ENCODE data around the gene GTF3C1.

GTF3C1 gene

DNA sequence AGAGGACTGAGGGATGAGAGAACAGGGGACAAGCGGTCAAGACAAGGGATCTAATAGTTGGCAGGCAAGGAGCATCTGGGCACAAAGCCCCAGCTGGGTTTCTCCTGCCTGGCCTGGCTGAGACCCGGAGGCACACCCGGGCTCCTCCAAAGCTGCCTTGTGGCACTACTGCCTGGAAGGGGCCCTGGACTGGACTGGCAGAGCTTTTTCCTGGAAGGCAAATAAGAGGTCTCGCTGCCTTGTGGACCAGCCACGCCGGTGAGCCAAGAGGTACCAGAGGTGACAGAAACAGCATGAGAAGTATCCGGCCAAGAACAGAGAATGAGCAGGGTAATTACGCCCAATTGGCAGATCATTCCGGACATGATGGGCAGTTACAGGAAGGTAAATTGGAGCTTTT lies 64.6 kb downstream of the GTF3C1 start:
- Histone ChIP-seq H3K4me3 (ENCODE audit: low read length) (no peak overlapping the region), H3K9ac (ENCODE audit: low read length) (no peak overlapping the region), H3K4me2 (ENCODE audit: low read depth, low read length) (no peak overlapping the region), H3K36me3 (replicated peaks; ENCODE audit: insufficient read depth, low read length) (peaks cover 3% of the 10 kb centered on the region; the same call in 1 of the 2 replicates), H2AFZ (ENCODE audit: low read length) (no peak overlapping the region), H3F3A (ENCODE audit: insufficient read depth, low read length) (no peaks in the 10 kb centered on the region), H4K20me1 (ENCODE audit: insufficient read depth, low read length) (no peaks in the 10 kb centered on the region), H3K9me2 (replicated peaks; ENCODE audit: insufficient read depth, low read length) (no peaks in the 10 kb centered on the region), H3K27ac (ENCODE audit: low read length) (no peak overlapping the region), H3K79me2 (ENCODE audit: low read length) (no peaks in the 10 kb centered on the region), H3K4me1 (ENCODE audit: low read length) (no peaks in the 10 kb centered on the region), H3K27me3 (replicated peaks; ENCODE audit: insufficient read depth, low read length) (no peaks in the 10 kb centered on the region), H3K9me3 (replicated peaks; ENCODE audit: insufficient read depth, low read length) (no peaks in the 10 kb centered on the region)
- DNase-seq: no peak
- no peak for TF ChIP-seq EZH2 (optimal IDR thresholded peaks at IDR 0.05; ENCODE audit: low read depth, low read length)
- TF ChIP-seq, protein P1, sequence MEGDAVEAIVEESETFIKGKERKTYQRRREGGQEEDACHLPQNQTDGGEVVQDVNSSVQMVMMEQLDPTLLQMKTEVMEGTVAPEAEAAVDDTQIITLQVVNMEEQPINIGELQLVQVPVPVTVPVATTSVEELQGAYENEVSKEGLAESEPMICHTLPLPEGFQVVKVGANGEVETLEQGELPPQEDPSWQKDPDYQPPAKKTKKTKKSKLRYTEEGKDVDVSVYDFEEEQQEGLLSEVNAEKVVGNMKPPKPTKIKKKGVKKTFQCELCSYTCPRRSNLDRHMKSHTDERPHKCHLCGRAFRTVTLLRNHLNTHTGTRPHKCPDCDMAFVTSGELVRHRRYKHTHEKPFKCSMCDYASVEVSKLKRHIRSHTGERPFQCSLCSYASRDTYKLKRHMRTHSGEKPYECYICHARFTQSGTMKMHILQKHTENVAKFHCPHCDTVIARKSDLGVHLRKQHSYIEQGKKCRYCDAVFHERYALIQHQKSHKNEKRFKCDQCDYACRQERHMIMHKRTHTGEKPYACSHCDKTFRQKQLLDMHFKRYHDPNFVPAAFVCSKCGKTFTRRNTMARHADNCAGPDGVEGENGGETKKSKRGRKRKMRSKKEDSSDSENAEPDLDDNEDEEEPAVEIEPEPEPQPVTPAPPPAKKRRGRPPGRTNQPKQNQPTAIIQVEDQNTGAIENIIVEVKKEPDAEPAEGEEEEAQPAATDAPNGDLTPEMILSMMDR (IDR thresholded peaks at IDR 0.05; ENCODE audit: low read length): no peak
- TF ChIP-seq EZH2phosphoT487 (IDR thresholded peaks at IDR 0.05; ENCODE audit: low read length): no peak

DNA sequence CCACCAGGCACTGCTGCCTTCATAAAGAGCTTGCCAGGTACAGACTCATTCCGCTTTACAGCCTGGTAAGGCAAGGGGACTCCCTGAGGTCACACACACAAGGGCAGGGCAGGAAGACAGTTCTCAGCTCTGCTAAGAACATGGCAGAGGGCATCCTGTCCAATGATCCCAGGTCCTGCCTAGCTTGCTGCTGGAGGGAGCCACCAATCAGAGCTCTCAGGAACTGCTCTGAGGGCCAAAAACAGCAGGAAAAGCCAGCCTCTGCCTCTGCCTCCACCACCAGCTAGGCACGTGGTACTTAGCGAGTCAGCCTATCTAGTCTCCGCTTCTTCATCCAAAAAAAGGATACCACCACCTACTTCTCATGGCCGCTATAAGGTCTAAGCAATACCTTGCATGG lies 66.1 kb downstream of the GTF3C1 start:
- Histone ChIP-seq H3K9me2 (replicated peaks; ENCODE audit: insufficient read depth, low read length) (no peaks in the 10 kb centered on the region), H3K79me2 (ENCODE audit: low read length) (no peaks in the 10 kb centered on the region), H3K27me3 (replicated peaks; ENCODE audit: insufficient read depth, low read length) (no peaks in the 10 kb centered on the region), H3K36me3 (replicated peaks; ENCODE audit: insufficient read depth, low read length) (peaks cover 3% of the 10 kb centered on the region; the same call in 1 of the 2 replicates), H4K20me1 (ENCODE audit: insufficient read depth, low read length) (no peaks in the 10 kb centered on the region), H2AFZ (ENCODE audit: low read length) (no peak overlapping the region), H3F3A (ENCODE audit: insufficient read depth, low read length) (no peaks in the 10 kb centered on the region), H3K4me1 (ENCODE audit: low read length) (no peaks in the 10 kb centered on the region), H3K27ac (ENCODE audit: low read length) (no peak overlapping the region), H3K4me2 (ENCODE audit: low read depth, low read length) (no peak overlapping the region), H3K4me3 (ENCODE audit: low read length) (no peak overlapping the region), H3K9me3 (replicated peaks; ENCODE audit: insufficient read depth, low read length) (no peaks in the 10 kb centered on the region), H3K9ac (ENCODE audit: low read length) (no peak overlapping the region)
- TF ChIP-seq EZH2phosphoT487 (IDR thresholded peaks at IDR 0.05; ENCODE audit: low read length) (no peak), EZH2 (optimal IDR thresholded peaks at IDR 0.05; ENCODE audit: low read depth, low read length) (no peak)
- TF ChIP-seq, protein P1 (IDR thresholded peaks at IDR 0.05; ENCODE audit: low read length): no peak
- DNase-seq: no peak

DNA sequence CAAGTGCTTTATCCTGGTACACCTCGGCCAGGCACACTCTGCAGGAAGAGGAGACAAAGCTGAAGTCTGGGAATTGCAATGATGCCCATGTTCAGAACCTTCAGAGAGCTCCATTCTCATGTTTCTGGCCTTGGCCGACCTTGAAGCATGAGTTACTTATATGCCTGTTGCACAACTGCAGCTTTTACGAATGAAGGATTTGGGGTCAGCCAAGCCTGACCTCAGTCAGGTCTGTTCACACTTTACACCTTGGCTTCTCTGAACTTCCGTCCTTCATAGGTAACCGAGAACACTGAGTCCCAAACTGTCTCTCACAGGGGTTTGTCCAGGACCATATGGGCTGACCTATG lies 66.7 kb downstream of the GTF3C1 start:
- Histone ChIP-seq H2AFZ (ENCODE audit: low read length) (no peak overlapping the region), H3K9me2 (replicated peaks; ENCODE audit: insufficient read depth, low read length) (no peaks in the 10 kb centered on the region), H3K27me3 (replicated peaks; ENCODE audit: insufficient read depth, low read length) (no peaks in the 10 kb centered on the region), H3K27ac (ENCODE audit: low read length) (no peak overlapping the region), H3K4me2 (ENCODE audit: low read depth, low read length) (no peak overlapping the region), H3K36me3 (replicated peaks; ENCODE audit: insufficient read depth, low read length) (peaks cover 3% of the 10 kb centered on the region; the same call in 1 of the 2 replicates), H3K79me2 (ENCODE audit: low read length) (no peaks in the 10 kb centered on the region), H3K4me3 (ENCODE audit: low read length) (no peak overlapping the region), H3F3A (ENCODE audit: insufficient read depth, low read length) (no peaks in the 10 kb centered on the region), H4K20me1 (ENCODE audit: insufficient read depth, low read length) (no peaks in the 10 kb centered on the region), H3K4me1 (ENCODE audit: low read length) (no peaks in the 10 kb centered on the region), H3K9ac (ENCODE audit: low read length) (no peak overlapping the region), H3K9me3 (replicated peaks; ENCODE audit: insufficient read depth, low read length) (no peaks in the 10 kb centered on the region)
- TF ChIP-seq EZH2 (optimal IDR thresholded peaks at IDR 0.05; ENCODE audit: low read depth, low read length) (no peak), EZH2phosphoT487 (IDR thresholded peaks at IDR 0.05; ENCODE audit: low read length) (no peak)
- TF ChIP-seq, protein P1 (IDR thresholded peaks at IDR 0.05; ENCODE audit: low read length): no peak
- no peak for DNase-seq

All from MM.1S (cell line).